Stomach (tissue), 4 donors: ENCODE measurements around the gene BARD1.

Experiments
- CTCF ChIP-seq, 7 experiments: fragments of 450-650 bp in 4 of 7; fragments of 200-600 bp in 3 of 7; sonication (generic) in 3 of 7; IDR thresholded peaks; one replicate each; pipeline ENCODE4 v1.5.1; 2016 to 2019; ENCODE audit warnings: antibody characterized with exemption in 7 of 7, control low read depth in 2 of 7, mild to moderate bottlenecking in 1 of 7
- EP300 ChIP-seq: sonication (generic); formaldehyde crosslinking; IDR thresholded peaks from one replicate; pipeline ENCODE4 v1.6.1; 2017; ENCODE audit warnings: antibody characterized with exemption
- POLR2A ChIP-seq, 4 donors: fragments of 450-650 bp; IDR thresholded peaks; one replicate each; pipeline ENCODE4 v1.6.1; 2016; ENCODE audit warnings: antibody characterized with exemption in 4 of 4, control low read depth in 2 of 4, mild to moderate bottlenecking in 1 of 4, moderate library complexity in 1 of 4
- POLR2AphosphoS5 ChIP-seq, 3 donors: sonication (generic); formaldehyde crosslinking; IDR thresholded peaks; one replicate each; pipeline ENCODE4 v1.6.1; 2016; ENCODE audit warnings: antibody characterized with exemption in 3 of 3

- TF ChIP-seq POLR2A (IDR thresholded peaks at IDR 0.05) (no peak), CTCF (IDR thresholded peaks at IDR 0.05) (no peak), EP300 (no peak), POLR2AphosphoS5 (IDR thresholded peaks at IDR 0.05) (no peak)
Observed at GRCh38 chr2:214775971-214776370, 33.5 kb downstream of the BARD1 start.
